AG04450 (cell line): Measurements from ENCODE around the gene RMND5B. TPM values are rescaled to one million over a fixed set of nuclear protein-coding genes. Genes with fewer than 3 reads are reported as not detected.
"Not testable (repeated sequence)": the region's sequence is repeated elsewhere in the genome, so short reads cannot be mapped to it uniquely, and the experiment has no call there.

ENCODE experiments used
- CTCF ChIA-PET: fragments of 300-600, 350-600 bp; formaldehyde crosslinking; extraction: SDS; loops from one replicate; lab custom pipeline; 2022; ENCODE audit warnings: antibody characterized with exemption, inconsistent platforms; lab: Charles Lee
- POLR2A ChIA-PET: fragments of 350-600 bp; formaldehyde crosslinking; extraction: SDS; loops from one replicate; lab custom pipeline; 2021; ENCODE audit warnings: antibody characterized with exemption, inconsistent platforms; lab: Yijun Ruan, JAX
- DNase-seq: peaks from one replicate; pipeline ENCODE4 v3.0.0-alpha.2; 2011; ENCODE audit warnings: low read depth, low spot score
- H3K27ac ChIP-seq: one replicate; pipeline ENCODE4 v1.5.1; 2012; ENCODE audit warnings: low read depth, low read length, control low read depth
- H3K27me3 ChIP-seq: one replicate; pipeline ENCODE4 v1.6.0; 2012; ENCODE audit warnings: low read length; ENCODE audit not compliant: control insufficient read depth, insufficient read depth
- H3K4me3 ChIP-seq: 2 replicates; pipeline ENCODE4 v1.5.1; 2011; ENCODE audit warnings: mild to moderate bottlenecking, low read depth, low read length, control low read depth
- H3K9me3 ChIP-seq: 2 replicates; pipeline ENCODE4 v1.5.1; 2012; ENCODE audit warnings: low read length; ENCODE audit not compliant: control insufficient read depth, insufficient read depth
- polyA plus RNA-seq: library from polyadenylated mRNA; depleted of rRNA; stranded (reverse); fragments of >200 nt; gene quantifications from 2 replicates; pipeline ENCODE4 v1.2.3, GENCODE V29; 2011
- TF ChIP-seq, protein P1 (sequence below): IDR thresholded peaks from 2 replicates; pipeline ENCODE4 v1.5.1; 2011; ENCODE audit warnings: low read depth, low read length, control low read depth, inconsistent platforms

Gene RMND5B
- polyA plus RNA-seq, 1 experiment = 19.8 TPM

DNA sequence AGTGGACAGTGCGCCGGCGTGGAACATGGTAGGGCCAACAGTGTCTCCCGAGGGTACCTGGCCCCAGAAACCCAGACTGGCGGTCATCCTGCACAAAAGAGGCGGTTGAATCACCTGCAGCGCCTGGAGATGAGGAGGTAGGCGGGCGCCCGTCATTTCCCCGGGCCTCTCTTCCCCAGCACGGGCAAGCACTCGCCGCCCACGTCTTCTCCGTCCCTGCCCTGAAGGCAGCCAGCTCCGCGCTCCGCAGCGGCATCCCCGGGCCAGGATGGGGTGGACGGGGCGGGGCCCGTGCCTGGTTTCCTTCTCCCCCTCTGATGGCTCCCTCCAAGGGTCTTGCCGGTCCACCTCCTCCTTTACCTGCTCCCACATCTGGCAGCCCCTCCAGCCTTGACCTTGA lies 44.5 kb upstream of the RMND5B start:
- peaks cover 24% of the 10 kb centered on the region for H3K27me3 ChIP-seq
- no peak overlapping the region for H3K27ac ChIP-seq
- CTCF ChIA-PET = no interaction called here
- no peak overlapping the region for H3K4me3 ChIP-seq
- peaks cover 4% of the 10 kb centered on the region; the same call in 1 of the 2 replicates for H3K9me3 ChIP-seq
- TF ChIP-seq, protein P1, sequence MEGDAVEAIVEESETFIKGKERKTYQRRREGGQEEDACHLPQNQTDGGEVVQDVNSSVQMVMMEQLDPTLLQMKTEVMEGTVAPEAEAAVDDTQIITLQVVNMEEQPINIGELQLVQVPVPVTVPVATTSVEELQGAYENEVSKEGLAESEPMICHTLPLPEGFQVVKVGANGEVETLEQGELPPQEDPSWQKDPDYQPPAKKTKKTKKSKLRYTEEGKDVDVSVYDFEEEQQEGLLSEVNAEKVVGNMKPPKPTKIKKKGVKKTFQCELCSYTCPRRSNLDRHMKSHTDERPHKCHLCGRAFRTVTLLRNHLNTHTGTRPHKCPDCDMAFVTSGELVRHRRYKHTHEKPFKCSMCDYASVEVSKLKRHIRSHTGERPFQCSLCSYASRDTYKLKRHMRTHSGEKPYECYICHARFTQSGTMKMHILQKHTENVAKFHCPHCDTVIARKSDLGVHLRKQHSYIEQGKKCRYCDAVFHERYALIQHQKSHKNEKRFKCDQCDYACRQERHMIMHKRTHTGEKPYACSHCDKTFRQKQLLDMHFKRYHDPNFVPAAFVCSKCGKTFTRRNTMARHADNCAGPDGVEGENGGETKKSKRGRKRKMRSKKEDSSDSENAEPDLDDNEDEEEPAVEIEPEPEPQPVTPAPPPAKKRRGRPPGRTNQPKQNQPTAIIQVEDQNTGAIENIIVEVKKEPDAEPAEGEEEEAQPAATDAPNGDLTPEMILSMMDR = no peak
- POLR2A ChIA-PET = no interaction called here
- DNase-seq = no peak

DNA sequence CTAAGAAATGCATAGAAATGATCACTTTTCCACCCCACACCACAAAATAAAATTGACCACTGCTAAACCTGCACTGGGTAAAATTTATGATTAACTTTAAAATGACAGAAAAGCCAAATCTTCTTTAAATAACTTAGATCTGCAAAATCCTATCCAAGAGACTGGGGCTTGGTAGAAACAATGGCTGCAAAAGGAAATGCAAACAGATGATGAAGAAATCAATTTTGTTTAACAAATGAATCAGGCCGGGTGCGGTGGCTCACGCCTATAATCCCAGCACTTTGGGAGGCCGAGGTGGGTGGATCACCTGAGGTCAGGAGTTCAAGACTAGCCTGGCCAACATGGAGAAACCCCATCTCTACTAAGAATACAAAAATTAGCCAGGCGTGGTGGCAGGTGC lies 43.6 kb upstream of the RMND5B start:
- H3K27me3 ChIP-seq = peaks cover 16% of the 10 kb centered on the region
- H3K27ac ChIP-seq, CTCF ChIA-PET, DNase-seq, H3K9me3 ChIP-seq, H3K4me3 ChIP-seq: not testable (repeated sequence)
- POLR2A ChIA-PET = interaction anchor here (0.7 kb wide), 1 partner anchor 105 kb away, joined by 6 read pairs; no protein-coding TSS in a partner anchor

DNA sequence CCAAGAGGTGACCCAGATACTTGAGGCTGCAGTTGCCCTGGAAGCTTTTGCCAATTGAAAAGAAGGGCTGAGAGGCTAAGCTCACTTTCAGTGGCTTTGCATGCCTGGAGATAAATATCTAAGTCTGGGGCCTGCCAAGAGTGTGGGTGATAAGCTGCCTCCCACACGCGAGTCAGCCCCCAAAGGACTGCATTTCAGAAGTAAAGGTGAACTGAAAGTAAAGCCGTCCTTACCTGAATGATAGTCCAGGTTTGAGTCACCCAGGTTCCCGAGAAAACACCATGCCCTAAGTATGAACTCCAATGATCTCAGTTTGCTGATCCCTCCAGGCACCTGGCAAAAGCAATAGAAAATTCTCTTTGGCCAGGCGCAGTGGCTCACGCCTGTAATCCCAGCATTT lies 40.0 kb upstream of the RMND5B start:
- POLR2A ChIA-PET = no interaction called here
- H3K4me3 ChIP-seq = no peak overlapping the region
- H3K9me3 ChIP-seq = peaks cover 15% of the 10 kb centered on the region
- CTCF ChIA-PET = interaction anchor here (0.7 to 1.2 kb wide), 3 partner anchors 28 to 62 kb away, joined by 3 to 4 read pairs (median 3); no protein-coding TSS in a partner anchor
- DNase-seq = no peak
- TF ChIP-seq, protein P1 = no peak
- no peak overlapping the region for H3K27ac ChIP-seq
- H3K27me3 ChIP-seq = peaks cover 3% of the 10 kb centered on the region

DNA sequence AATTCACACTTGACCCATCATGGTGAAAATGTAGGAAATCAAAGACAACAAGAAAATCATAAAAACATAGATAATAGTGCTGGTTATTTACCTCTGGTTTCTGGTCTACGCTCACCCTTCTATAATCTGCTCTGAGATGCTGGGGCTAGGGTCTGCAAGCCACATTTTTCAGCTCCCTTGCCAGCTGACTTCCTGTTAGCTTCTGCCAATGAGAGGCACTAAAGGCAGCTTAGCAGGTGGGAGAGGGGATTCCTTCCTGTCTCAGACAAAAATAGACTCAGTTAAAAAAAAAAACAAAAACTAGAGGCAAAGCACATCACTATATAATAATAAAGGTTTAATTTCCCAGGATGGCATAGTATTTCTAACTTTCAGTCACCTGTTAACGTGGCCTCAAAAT lies 37.7 kb upstream of the RMND5B start:
- TF ChIP-seq, protein P1 = no peak
- POLR2A ChIA-PET = interaction anchor here (0.7 kb wide), 1 partner anchor 23 kb away, joined by 8 read pairs; no protein-coding TSS in a partner anchor
- CTCF ChIA-PET = interaction anchor here (0.7 kb wide), 2 partner anchors 18 to 485 kb away, joined by 3 to 4 read pairs; no protein-coding TSS in a partner anchor

DNA sequence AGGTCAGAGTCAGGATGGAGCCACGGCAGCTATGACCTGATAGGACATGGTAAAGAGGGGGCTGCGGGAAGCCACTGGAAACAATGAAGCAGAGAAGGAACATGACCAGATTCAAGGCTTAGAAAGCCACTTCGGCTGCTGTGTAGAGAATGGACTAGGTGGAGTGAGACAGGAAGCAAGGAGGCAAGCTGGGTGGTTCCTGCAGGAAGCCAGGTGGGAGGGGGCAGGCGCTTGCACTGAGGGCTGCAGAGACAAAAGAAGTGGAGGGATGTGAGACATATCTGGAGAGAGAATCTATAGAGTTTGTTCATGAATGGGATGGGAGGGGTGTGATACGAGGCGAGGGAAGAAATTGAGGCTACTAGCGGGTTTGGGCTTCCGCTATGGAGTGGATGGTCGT lies 36.5 kb upstream of the RMND5B start:
- DNase-seq = no peak
- ChIA-PET CTCF (no interaction called here), POLR2A (no interaction called here)
- Histone ChIP-seq H3K27ac (no peak overlapping the region), H3K27me3 (no peaks in the 10 kb centered on the region), H3K9me3 (peaks cover 13% of the 10 kb centered on the region), H3K4me3 (no peak overlapping the region)
- TF ChIP-seq, protein P1 = no peak

More for the DNA sequence above, 37.7 kb upstream of the RMND5B start:
- peaks cover 13% of the 10 kb centered on the region for H3K9me3 ChIP-seq
- H3K4me3 ChIP-seq = no peak overlapping the region
- no peak for DNase-seq
- no peaks in the 10 kb centered on the region for H3K27me3 ChIP-seq
- H3K27ac ChIP-seq = no peak overlapping the region
